Measurements from ENCODE around the gene SMAD4. TPM values are rescaled to one million over a fixed set of nuclear protein-coding genes. Genes with fewer than 3 reads are reported as not detected.

SMAD4 gene
- total and polyA plus RNA-seq, 2 donors (not counting 1 experiment from before 2014, with no cell fraction given) = 34.8 to 136 TPM

- Mint-ChIP-seq H3K4me1 (no peaks in the 10 kb centered on the region), H3K27ac (no peak overlapping the region), H3K4me3 (no peak overlapping the region), H3K27me3 (no peaks in the 10 kb centered on the region), H3K9me3 (ENCODE audit: insufficient read depth) (peaks cover 4% of the 10 kb centered on the region)
- intact Hi-C loops (cut with micrococcal nuclease) = no loop called here
- no peak overlapping the region for H3K9ac ChIP-seq (ENCODE audit: low read length)
- DNase-seq (no peak), ATAC-seq (ENCODE audit: low read depth) (no peak)
- H3K9me3 ChIP-seq (ENCODE audit: control extremely low read depth in 1 of 3, control insufficient read depth in 2 of 3, insufficient read depth in 1 of 3, low read length in 2 of 3) = peaks cover 0 to 2% (median 0%) of the 10 kb centered on the region in 3 donors
- ChIA-PET CTCF (no interaction called here), POLR2A (no interaction called here)
- TF ChIP-seq EZH2 (IDR thresholded peaks at IDR 0.05; ENCODE audit: borderline replicate concordance, insufficient read depth, low read depth, low read length, poor library complexity, severe bottlenecking) (no peak), CTCF (IDR thresholded peaks at IDR 0.05) (no peak)
- H3K4me1 ChIP-seq (ENCODE audit: control insufficient read depth in 2 of 2, insufficient read depth in 2 of 2, low read length in 2 of 2) = no peaks in the 10 kb centered on the region
- H3K4me2 ChIP-seq (replicated peaks; ENCODE audit: low read depth, low read length, poor library complexity, severe bottlenecking) = no peak overlapping the region
- H3K27ac ChIP-seq (ENCODE audit: low read length in 2 of 2) = no peak overlapping the region
- no CpG with 5 or more reads among the region's 3 CpGs for WGBS (ENCODE audit: insufficient coverage)
- H3K79me2 ChIP-seq (ENCODE audit: control insufficient read depth, insufficient read depth, low read length) = no peaks in the 10 kb centered on the region
- no peaks in the 10 kb centered on the region for H3K36me3 ChIP-seq (replicated peaks in 1 of 2; ENCODE audit: control extremely low read depth in 1 of 2, control insufficient read depth in 1 of 2, extremely low read depth in 1 of 2, insufficient read depth in 2 of 2, low read length in 1 of 2)
- no peak overlapping the region for H3K4me3 ChIP-seq (ENCODE audit: control extremely low read depth in 1 of 5, extremely low read depth in 1 of 5, insufficient read depth in 1 of 5, low read depth in 2 of 5, low read length in 4 of 5)
- H3K27me3 ChIP-seq (replicated peaks in 1 of 4; ENCODE audit: control extremely low read depth in 1 of 4, control insufficient read depth in 3 of 4, insufficient read depth in 4 of 4, low read length in 3 of 4) = no peaks in the 10 kb centered on the region
- H2AFZ ChIP-seq (ENCODE audit: insufficient read depth, low read depth, low read length, poor library complexity, severe bottlenecking) = no peak overlapping the region
- no peaks in the 10 kb centered on the region for H4K20me1 ChIP-seq (ENCODE audit: control insufficient read depth, insufficient read depth, low read length, poor library complexity, severe bottlenecking)
Observed at GRCh38 chr18:51011709-51012108, 18.3 kb upstream of the SMAD4 start.

- TF ChIP-seq CTCF (IDR thresholded peaks at IDR 0.05) (no peak), EZH2 (IDR thresholded peaks at IDR 0.05; ENCODE audit: borderline replicate concordance, insufficient read depth, low read depth, low read length, poor library complexity, severe bottlenecking) (no peak)
- Mint-ChIP-seq H3K4me3 (no peak overlapping the region), H3K27me3 (no peaks in the 10 kb centered on the region), H3K27ac (no peak overlapping the region), H3K4me1 (no peaks in the 10 kb centered on the region), H3K9me3 (ENCODE audit: insufficient read depth) (peaks cover 4% of the 10 kb centered on the region)
- peaks cover 0 to 2% (median 0%) of the 10 kb centered on the region in 3 donors for H3K9me3 ChIP-seq (ENCODE audit: control extremely low read depth in 1 of 3, control insufficient read depth in 2 of 3, insufficient read depth in 1 of 3, low read length in 2 of 3)
- 85% methylated on average over 2 of the region's 3 CpGs for WGBS (ENCODE audit: insufficient coverage)
- ATAC-seq (ENCODE audit: low read depth) = no peak
- ChIA-PET POLR2A (no interaction called here), CTCF (no interaction called here)
- H3K4me2 ChIP-seq (replicated peaks; ENCODE audit: low read depth, low read length, poor library complexity, severe bottlenecking) = no peak overlapping the region
- H3K36me3 ChIP-seq (replicated peaks in 1 of 2; ENCODE audit: control extremely low read depth in 1 of 2, control insufficient read depth in 1 of 2, extremely low read depth in 1 of 2, insufficient read depth in 2 of 2, low read length in 1 of 2) = no peaks in the 10 kb centered on the region
- H2AFZ ChIP-seq (ENCODE audit: insufficient read depth, low read depth, low read length, poor library complexity, severe bottlenecking) = no peak overlapping the region
- intact Hi-C loops (cut with micrococcal nuclease) = no loop called here
- no peak overlapping the region for H3K4me3 ChIP-seq (ENCODE audit: control extremely low read depth in 1 of 5, extremely low read depth in 1 of 5, insufficient read depth in 1 of 5, low read depth in 2 of 5, low read length in 4 of 5)
- H3K9ac ChIP-seq (ENCODE audit: low read length) = no peak overlapping the region
- no peaks in the 10 kb centered on the region for H3K4me1 ChIP-seq (ENCODE audit: control insufficient read depth in 2 of 2, insufficient read depth in 2 of 2, low read length in 2 of 2)
- H3K27ac ChIP-seq (ENCODE audit: low read length in 2 of 2) = no peak overlapping the region
- H3K79me2 ChIP-seq (ENCODE audit: control insufficient read depth, insufficient read depth, low read length) = no peaks in the 10 kb centered on the region
- H3K27me3 ChIP-seq (replicated peaks in 1 of 4; ENCODE audit: control extremely low read depth in 1 of 4, control insufficient read depth in 3 of 4, insufficient read depth in 4 of 4, low read length in 3 of 4) = no peaks in the 10 kb centered on the region
- no peaks in the 10 kb centered on the region for H4K20me1 ChIP-seq (ENCODE audit: control insufficient read depth, insufficient read depth, low read length, poor library complexity, severe bottlenecking)
- no peak for DNase-seq
Observed at GRCh38 chr18:51012441-51012840, 17.6 kb upstream of the SMAD4 start.
